PC-3 (cell line): Measurements from ENCODE around the gene MRRF.

ENCODE experiments used
- EZH2 ChIP-seq: fragments of 300-600 bp; sonication (generic); IDR thresholded peaks from one replicate; pipeline ENCODE4 v1.6.1; 2017; ENCODE audit warnings: antibody characterized with exemption, mild to moderate bottlenecking, low read length; ENCODE audit not compliant: unreplicated experiment
- TF ChIP-seq, protein P1 (sequence below): fragments of 300-600 bp; sonication (generic); conservative IDR thresholded peaks from 2 replicates; pipeline ENCODE4 v1.5.1; 2017; ENCODE audit warnings: antibody characterized with exemption, low read depth, mild to moderate bottlenecking, low read length

DNA sequence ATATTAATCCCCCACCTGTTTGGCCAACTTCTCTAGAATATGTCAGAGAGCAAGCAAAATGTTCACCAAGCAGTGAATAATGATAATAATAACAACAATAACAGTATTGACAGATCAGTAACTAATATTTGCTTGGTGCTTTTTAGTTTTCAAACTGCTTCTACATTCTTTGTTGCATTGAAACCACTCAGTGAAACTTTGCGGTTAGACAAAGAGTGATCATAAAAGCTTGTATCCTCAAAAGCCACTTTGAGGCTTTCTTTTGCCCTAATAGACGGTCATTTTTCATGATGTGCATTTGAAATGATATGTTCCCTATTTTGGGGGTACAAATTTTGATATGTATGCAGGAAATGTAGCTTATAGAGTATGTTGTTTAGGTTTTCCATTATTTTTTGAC, 62.5 kb downstream of the MRRF start:
- TF ChIP-seq, protein P1, sequence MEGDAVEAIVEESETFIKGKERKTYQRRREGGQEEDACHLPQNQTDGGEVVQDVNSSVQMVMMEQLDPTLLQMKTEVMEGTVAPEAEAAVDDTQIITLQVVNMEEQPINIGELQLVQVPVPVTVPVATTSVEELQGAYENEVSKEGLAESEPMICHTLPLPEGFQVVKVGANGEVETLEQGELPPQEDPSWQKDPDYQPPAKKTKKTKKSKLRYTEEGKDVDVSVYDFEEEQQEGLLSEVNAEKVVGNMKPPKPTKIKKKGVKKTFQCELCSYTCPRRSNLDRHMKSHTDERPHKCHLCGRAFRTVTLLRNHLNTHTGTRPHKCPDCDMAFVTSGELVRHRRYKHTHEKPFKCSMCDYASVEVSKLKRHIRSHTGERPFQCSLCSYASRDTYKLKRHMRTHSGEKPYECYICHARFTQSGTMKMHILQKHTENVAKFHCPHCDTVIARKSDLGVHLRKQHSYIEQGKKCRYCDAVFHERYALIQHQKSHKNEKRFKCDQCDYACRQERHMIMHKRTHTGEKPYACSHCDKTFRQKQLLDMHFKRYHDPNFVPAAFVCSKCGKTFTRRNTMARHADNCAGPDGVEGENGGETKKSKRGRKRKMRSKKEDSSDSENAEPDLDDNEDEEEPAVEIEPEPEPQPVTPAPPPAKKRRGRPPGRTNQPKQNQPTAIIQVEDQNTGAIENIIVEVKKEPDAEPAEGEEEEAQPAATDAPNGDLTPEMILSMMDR = no peak
- no peak for TF ChIP-seq EZH2
